GM19455 (cell line): ENCODE results near the gene FH.

Experiments used
- ATAC-seq: cut with Tn5 transposase; IDR thresholded peaks from one replicate; pipeline ENCODE4 v1.9.1; 2021; ENCODE audit not compliant: unreplicated experiment

Gene FH

GRCh38 chr1:241519308-241520079, at the start of gene FH:
Gene FH, minus strand, starts transcription at chr1:241519755. Its CDS starts 33 bp downstream, at chr1:241519722.
- ATAC-seq, result peak; percentile 97

GRCh38 chr1:241560849-241561187, 41.3 kb upstream of the FH start:
- ATAC-seq, result no peak

GRCh38 chr1:241560146-241560848, 40.7 kb upstream of the FH start:
- no peak for ATAC-seq

DNA sequence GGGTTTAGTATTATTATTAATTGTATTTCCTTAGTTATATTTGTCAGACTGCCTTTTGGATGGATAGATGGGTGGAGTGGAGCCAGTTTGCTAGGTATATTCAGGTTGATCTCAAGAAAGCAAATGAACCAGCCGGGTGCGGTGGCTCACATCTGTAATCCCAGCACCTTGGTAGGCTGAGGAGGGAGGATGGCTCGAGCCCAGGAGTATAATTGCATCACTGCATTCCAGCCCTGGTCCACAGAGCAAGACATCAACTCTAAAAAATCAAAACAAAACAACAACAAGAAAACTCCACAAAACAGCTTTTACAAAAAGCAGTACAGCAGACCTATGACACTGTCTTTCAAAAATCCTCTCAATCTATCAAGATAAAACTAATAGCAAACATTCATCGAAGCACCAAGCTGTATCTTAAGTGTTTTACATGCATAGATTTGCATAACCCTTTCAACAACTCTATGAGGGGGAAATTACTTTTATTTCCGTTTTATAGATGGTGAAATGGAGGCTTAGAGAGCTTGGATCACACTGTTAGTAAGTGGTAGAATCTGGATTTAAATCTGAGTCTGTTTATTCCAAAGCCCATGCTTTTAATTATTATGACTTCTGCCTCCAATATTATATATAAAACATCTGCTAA, 38.1 kb upstream of the FH start:
- no peak for ATAC-seq

DNA sequence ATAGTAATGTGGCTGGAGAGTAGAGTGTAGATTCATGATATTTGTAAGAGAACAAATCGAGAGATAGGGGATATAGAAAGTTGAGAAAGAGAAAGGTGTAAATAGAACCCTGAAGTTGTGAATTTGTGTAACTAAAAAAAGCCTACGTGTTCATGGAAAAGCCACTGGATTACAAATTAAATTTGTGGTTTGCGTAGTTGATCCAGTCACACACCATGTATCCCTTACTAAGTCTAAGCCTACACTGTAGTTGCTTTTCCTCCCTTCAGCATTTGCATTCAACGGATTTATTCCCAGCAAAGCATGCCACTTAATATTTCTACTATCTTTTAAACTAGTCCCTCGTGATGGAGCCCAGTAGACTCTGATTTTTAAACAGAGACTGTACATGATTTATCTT, 37.5 kb upstream of the FH start:
- no peak for ATAC-seq

GRCh38 chr1:241555526-241555925, 36.0 kb upstream of the FH start:
- ATAC-seq, result no peak

DNA sequence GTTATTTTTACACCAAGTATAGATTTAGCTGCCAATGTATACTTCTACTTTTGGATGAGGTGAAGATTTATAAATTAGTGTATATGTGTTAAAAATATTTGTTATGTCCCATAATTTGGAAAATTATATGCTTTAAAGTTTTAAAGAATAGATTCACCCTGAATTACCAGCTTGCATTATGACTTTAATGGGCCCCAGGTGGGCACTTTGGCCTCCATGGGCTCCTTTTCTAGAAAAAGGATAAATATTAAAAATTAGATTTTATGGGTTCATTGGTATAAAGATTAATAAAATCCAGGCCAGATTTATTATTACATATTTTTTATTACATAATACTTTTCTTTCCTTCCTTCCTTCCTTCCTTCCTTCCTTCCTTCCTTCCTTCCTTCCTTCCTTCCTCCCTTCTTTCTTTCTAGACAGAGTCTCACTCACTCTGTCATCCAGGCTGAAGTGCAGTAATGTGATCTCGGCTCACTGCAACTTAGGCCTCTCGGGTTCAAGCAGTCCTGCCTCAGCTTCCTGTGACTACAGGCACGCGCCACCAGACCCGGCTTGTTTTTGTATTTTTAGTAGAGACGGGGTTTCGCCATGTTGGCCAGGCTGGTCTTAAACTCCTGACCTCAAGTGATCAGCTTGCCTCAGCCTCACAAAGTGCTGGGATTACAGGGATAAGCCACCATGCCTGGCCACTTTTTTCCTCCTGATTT, 34.5 kb upstream of the FH start:
- ATAC-seq, result no peak

DNA sequence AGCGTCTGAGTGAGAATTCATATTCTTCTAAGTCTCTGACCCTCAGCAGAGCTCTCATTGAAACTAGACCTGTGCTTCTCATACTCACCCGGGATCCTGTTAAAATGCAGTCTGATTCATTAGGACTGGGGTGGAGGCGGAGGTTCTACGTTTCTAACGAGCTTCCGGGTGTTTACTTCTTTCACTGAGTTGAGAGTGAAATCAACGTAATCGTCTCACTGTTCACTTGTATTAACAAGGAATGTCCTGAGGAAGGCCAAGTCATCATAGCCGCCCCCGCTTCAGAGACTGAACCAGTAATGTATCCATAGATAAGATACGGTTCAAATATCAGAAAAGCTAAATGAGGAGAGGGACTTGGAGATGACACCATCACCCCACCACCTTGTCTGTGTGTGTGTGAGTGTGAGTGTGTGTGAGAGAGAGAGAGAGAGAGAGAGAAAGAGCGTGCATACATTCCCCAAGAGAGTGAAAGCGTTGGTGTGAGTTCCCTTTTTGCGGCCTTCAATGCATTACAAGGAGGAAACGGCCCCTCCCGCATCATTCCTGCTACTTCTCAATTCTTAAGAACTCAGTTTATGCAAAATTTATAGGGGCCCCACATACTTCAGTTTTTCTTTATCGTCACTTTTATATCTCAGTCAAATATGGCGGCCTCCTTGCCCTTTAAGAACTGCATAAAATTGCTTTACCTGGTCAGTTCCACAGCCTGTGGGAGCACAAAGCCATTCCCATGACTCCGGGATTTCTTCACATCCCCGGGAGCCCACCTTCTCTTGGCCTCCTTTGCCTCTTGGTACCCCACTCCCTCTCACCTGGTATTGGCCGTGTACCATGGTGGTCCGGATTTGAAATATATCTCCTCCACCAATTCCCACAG, 32.4 kb upstream of the FH start:
- ATAC-seq, result peak; percentile 72

DNA sequence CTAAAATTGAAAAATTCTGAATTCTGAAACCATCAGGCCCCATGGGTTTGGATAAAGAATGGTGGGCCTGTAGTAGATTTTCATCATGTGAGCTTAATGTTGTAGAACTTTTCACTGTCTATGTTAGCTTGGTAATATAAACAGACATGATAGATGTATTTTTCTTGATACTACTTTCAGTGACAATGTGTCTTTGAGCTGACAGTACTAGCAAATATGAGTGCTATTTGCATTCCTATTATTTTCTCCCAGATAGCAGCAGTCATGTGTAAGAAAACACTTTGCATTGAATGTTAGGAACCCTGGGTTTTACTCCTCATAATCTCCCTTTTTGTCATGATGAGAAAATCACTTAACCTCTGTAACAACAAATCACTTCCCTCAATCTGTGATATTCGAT, 30.8 kb upstream of the FH start:
- ATAC-seq, result no peak

- ATAC-seq, result no peak
Observed at GRCh38 chr1:241548008-241548407, 28.5 kb upstream of the FH start.

GRCh38 chr1:241542199-241542907, 22.8 kb upstream of the FH start:
- no peak for ATAC-seq

GRCh38 chr1:241536969-241537368, 17.4 kb upstream of the FH start:
- ATAC-seq, result no peak

- no peak for ATAC-seq
Observed at GRCh38 chr1:241536304-241536703, 16.7 kb upstream of the FH start.

- ATAC-seq, result peak; percentile 32
Observed at GRCh38 chr1:241533326-241534115, 14.0 kb upstream of the FH start.

DNA sequence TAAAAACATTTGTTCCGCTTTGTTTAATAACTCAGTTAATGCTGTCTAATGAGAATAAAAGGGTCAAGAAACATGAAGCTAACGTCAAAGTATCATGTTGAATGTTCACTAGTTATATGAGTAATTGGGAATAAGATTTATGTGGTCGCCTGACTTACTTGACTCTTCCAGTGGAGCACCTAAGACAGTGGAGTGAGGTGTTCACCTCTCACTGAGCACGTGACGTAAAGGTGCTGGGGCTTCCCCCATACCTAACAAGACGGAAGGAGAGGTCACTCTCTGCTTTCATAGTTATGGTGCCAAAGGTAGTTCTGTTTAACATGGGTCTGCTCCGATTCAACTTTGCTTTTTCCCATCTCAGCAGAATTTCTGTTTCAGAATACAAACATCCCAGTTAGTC, 13.3 kb upstream of the FH start:
- peak; percentile 61 for ATAC-seq

GRCh38 chr1:241532162-241532531, 12.6 kb upstream of the FH start, which contains the start of gene KMO:
Gene KMO, plus strand, starts transcription at chr1:241532378. Its CDS starts 67 bp downstream, at chr1:241532445.
- ATAC-seq, result peak; percentile 33

- ATAC-seq, result peak; percentile 70
Observed at GRCh38 chr1:241531195-241532161, 11.9 kb upstream of the FH start.

GRCh38 chr1:241527146-241527545, 7.6 kb upstream of the FH start:
- ATAC-seq, result no peak
